Large intestine (tissue), 3 donors: ENCODE measurements around the gene GDPD5. TPM values are rescaled to one million over a fixed set of nuclear protein-coding genes. Genes with fewer than 3 reads are reported as not detected.

Experiments used
- DNase-seq, 2 donors: peaks; one replicate each; pipeline versions ENCODE4 v3.0.0 to v3.0.0-alpha.2; 2013
- H3K27ac ChIP-seq: one replicate; pipeline ENCODE4 v1.5.1; 2013; ENCODE audit warnings: low read length
- H3K27me3 ChIP-seq: 2 replicates; pipeline ENCODE4 v1.6.1; 2013; ENCODE audit warnings: low read length; ENCODE audit not compliant: control insufficient read depth, insufficient read depth
- H3K36me3 ChIP-seq: 2 replicates; pipeline ENCODE4 v1.6.1; 2013; ENCODE audit warnings: low read length; ENCODE audit not compliant: control insufficient read depth, insufficient read depth
- H3K4me1 ChIP-seq: one replicate; pipeline ENCODE4 v1.6.1; 2013; ENCODE audit warnings: low read length; ENCODE audit not compliant: control insufficient read depth, insufficient read depth
- H3K4me3 ChIP-seq: one replicate; pipeline ENCODE4 v1.5.1; 2013; ENCODE audit warnings: low read length
- H3K9me3 ChIP-seq: one replicate; pipeline ENCODE4 v1.6.1; 2013; ENCODE audit warnings: mild to moderate bottlenecking, low read depth, low read length, moderate library complexity; ENCODE audit not compliant: control insufficient read depth
- WGBS: methylation state at CpG from one replicate; pipeline ENCODE4 v1.1.5; 2013; ENCODE audit warnings: low lambda C conversion rate; ENCODE audit not compliant: insufficient coverage; 5-methylcytosine and 5-hydroxymethylcytosine counted together
- polyA plus RNA-seq: library from polyadenylated mRNA; unstranded; fragments of 120-200 nt; gene quantifications from one replicate; pipeline ENCODE4 v1.2.1, GENCODE V29; 2013

GDPD5 gene
- polyA plus RNA-seq, 1 donor: 71.7 TPM

DNA sequence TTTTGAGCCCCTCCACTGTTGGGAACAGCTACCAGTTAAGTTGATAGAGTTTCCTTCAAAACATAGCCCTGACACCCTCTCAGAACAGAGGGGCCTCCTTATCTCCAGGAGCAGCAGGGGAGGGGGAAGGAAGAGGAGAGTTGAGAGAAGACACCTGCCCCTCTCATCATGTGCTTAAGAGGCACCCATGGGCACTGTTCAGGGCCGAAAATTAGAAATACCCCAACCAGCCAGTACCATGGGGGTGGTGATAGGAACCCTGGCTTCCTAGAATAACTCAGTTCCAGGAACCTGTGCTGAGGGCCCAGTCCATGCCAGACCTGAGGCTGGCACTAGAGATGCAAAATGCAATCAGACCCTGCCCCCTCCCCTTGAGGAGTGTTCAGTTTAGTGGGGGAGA, 9.3 kb upstream of the GDPD5 start:
- Histone ChIP-seq H3K4me1 (peaks cover 15% of the 10 kb centered on the region), H3K36me3 (no peaks in the 10 kb centered on the region), H3K9me3 (no peaks in the 10 kb centered on the region), H3K27me3 (no peaks in the 10 kb centered on the region), H3K4me3 (no peak overlapping the region), H3K27ac (peak overlapping the region; percentile 74)
- no CpG with 5 or more reads among the region's 1 CpG for WGBS
- no peak for DNase-seq

DNA sequence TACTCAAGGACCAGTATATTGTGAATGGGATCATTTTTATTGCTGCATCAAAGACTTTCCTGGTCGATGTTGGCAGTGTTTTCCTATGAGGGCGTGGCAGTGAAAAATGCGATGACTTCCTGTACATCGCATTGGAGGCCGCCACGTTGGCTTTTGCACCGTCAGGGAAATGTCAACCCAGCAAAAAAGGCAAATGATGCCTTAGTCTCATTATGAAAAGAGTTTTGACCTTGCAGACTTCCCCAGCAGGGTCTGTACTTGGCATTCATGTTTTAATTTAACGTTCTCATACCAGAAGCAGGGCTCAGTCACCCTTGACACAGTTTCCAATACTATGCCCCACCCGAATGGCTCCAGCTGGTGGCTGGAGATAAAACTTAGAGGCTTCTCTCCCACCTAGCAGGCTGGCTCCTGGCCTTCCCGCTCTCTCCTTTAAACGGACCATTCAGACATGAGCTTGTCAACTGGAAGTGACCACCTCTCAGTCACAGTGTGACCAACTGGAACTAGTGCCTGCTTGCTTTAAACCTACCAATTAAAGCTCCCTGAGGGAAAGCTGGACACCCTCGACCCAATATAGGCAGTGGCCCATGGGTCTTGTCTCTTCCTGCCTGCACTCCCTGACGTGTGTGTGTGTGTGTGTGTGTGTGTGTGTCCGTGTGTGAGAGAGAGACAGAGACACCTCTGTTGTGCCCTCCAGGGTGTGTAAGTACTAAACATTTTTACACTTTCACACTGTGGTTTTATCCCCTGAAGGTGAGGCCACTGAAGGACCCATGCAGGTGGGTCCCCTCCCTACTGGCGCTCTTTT, 8.7 kb upstream of the GDPD5 start:
- DNase-seq: peak; percentile 72 to 91
- no peak overlapping the region for H3K4me3 ChIP-seq
- H3K27ac ChIP-seq: peak overlapping the region; percentile 74
- no peaks in the 10 kb centered on the region for H3K27me3 ChIP-seq
- WGBS: 60% methylated on average over 2 of the region's 15 CpGs
- no peaks in the 10 kb centered on the region for H3K9me3 ChIP-seq
- H3K4me1 ChIP-seq: peaks cover 15% of the 10 kb centered on the region
- no peaks in the 10 kb centered on the region for H3K36me3 ChIP-seq

DNA sequence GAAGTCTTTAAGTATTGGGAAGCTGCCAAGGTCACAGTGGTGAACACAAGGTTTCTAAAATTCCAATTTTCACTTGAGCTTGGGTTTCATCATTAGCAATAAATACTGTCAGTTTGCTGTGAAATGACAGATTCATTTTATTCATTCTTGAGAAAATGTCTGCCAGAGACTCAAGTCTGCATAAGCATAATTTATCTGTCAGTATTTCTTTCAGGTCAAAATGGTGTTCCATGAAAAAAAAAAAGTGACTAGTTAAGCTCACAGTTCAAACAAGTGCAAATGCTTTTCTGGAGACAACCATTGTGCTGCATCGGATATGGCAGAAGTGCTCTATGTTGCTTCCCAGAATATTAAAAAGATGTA, 8.1 kb upstream of the GDPD5 start:
- Histone ChIP-seq H3K27me3 (no peaks in the 10 kb centered on the region), H3K36me3 (no peaks in the 10 kb centered on the region), H3K4me1 (peaks cover 15% of the 10 kb centered on the region), H3K4me3 (no peak overlapping the region), H3K27ac (peak overlapping the region; percentile 74), H3K9me3 (no peaks in the 10 kb centered on the region)
- WGBS: no CpG with 5 or more reads among the region's 1 CpG
- DNase-seq: no peak

DNA sequence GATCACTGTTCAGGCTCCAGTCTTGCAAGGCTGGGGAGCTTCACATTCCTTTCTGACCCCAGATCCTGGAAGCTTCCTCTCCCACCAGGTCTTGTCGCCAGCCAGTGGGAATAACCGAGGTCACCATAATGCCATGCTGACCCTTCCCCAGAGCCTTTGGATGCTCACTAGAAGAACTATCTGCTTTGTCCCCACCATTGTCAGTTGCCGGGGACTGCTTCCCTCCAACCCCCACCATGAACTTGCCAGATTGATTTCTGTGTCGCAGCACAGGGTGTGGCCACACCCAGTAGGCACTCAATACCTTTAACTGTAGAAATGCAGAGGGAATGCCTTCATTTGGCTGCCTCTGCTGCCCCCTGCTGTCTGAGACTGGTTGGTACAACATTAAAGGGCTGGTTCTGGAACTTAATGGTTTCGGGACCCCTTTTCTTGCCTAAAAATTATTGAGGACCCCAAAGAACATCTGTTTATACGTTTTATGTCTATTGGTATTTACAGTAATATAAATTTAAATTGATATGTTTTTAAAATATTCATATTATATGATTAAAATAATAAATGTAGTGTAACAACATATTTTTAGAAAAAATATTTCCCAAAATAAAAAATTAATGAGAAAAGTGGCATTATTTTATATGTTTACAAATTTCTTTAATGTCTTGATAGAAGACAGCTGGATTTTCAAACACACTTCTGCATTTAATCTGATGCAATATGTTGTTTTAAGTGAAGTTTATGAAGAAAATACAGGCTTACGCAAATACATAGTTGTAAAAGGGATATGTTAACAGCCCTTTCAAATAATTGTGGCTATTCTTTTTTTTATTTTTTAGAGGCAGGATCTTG, 6.7 kb upstream of the GDPD5 start:
- Histone ChIP-seq H3K27me3 (no peaks in the 10 kb centered on the region), H3K27ac (no peak overlapping the region), H3K4me1 (peaks cover 19% of the 10 kb centered on the region), H3K9me3 (no peaks in the 10 kb centered on the region), H3K36me3 (no peaks in the 10 kb centered on the region), H3K4me3 (no peak overlapping the region)
- no CpG with 5 or more reads among the region's 7 CpGs for WGBS
- peak; percentile 59 to 66 for DNase-seq

DNA sequence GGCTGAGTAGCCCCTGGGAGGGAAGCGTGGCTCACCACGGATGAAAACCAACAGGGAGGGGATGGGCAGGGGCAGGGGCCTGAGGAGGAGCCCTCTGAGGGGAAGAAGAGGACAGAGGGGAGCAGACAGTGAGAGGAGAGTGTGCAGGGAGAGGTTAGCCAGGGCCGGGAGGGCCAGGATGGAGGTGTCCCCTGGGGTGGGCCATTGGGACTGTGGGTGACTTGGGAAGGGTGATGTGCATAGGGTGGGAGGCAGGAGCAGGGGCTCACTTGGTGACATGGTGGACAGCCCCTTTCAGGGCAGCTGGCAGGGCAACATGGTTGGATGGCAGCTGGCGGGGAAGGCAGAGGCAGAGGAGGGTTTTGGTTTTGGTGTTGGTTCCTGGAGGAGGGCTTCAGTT, 5.6 kb upstream of the GDPD5 start:
- H3K4me1 ChIP-seq: peaks cover 22% of the 10 kb centered on the region
- no peaks in the 10 kb centered on the region for H3K9me3 ChIP-seq
- no CpG with 5 or more reads among the region's 4 CpGs for WGBS
- H3K27ac ChIP-seq: no peak overlapping the region
- no peaks in the 10 kb centered on the region for H3K36me3 ChIP-seq
- DNase-seq: no peak
- H3K27me3 ChIP-seq: no peaks in the 10 kb centered on the region
- no peak overlapping the region for H3K4me3 ChIP-seq

DNA sequence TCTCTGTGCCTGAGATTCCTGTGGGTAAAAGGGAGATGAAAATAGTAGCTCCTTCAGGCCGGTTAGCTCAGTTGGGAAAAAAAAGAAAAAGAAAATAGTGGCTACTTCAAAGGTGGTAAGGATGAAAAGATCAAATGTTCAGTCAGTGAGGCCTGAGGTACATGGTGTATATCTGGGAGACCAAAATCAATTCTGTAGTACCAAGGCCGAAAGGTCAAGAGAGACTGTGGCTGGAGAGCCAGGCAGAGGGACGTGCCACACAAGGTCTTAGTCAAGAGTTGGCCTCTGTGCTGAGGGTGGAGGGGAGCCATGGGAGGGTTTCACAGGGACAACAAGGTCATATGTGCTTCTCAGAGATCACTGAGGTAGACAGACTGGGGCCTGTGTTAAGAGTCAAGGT, 4.8 kb upstream of the GDPD5 start:
- Histone ChIP-seq H3K9me3 (no peaks in the 10 kb centered on the region), H3K4me1 (peaks cover 24% of the 10 kb centered on the region), H3K4me3 (no peak overlapping the region), H3K36me3 (no peaks in the 10 kb centered on the region), H3K27me3 (no peaks in the 10 kb centered on the region), H3K27ac (no peak overlapping the region)
- DNase-seq: no peak
- WGBS: no CpG with 5 or more reads among the region's 3 CpGs

DNA sequence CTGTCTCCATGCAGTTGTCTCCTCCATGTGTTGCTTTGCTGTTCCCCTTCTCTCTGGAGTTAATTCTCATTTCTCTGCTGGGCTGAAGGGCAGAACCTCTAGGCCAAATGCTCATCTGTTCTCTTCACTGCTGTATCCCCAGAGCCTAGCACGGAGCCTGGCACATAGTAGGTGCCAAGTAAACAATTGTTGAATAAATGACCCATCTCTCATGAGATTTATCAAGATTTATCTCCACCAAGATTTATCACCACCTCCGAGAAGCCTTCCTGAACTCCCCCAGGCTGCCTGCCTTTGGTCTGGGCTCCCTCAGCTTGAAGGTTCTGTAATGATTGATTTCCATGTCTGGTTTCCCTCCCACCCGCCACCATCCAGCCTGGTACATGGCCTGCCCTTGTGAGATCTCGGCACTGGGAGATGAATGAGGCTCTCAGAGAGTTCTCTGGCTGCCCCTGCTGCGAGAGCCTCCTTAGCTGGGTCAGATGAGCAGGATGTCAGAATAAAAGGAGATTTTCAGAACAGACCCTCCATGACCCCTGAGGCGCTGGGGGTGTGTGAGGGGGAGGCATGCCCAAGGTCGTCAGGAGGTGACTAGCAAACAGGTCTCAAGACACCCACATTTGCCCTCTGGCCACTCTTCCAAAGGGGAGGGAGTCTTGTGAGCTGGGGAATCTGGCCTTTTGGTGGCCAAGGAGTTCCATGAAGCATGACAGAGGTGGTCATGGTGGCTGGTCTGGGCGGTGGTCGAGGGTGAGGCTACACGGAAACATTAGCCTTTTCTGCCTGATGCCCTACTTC, 2.4 kb upstream of the GDPD5 start:
- Histone ChIP-seq H3K4me3 (no peak overlapping the region), H3K9me3 (no peaks in the 10 kb centered on the region), H3K27me3 (peaks cover 10% of the 10 kb centered on the region), H3K27ac (no peak overlapping the region), H3K36me3 (no peaks in the 10 kb centered on the region), H3K4me1 (peaks cover 17% of the 10 kb centered on the region)
- no CpG with 5 or more reads among the region's 10 CpGs for WGBS
- no peak for DNase-seq

DNA sequence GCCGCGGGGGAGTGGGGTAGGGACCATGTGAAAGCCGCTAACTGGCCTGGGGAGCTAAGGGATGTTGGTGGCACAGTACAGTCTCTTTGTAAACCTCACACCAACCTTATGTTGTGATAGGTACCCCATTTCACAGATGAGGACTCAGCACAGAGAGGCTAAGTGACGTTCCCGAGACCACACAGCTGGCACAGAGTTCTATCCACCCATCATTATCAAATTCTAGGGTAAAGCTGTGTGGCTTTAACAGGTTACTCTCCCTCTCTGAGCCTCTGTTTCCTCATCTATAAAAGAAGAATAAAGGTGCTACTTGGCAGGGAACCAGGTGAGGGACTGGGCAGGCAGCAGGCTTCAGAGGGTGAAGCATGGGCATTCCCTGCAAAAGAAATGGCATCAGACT, 1.4 kb upstream of the GDPD5 start:
- Histone ChIP-seq H3K4me3 (no peak overlapping the region), H3K27me3 (peaks cover 10% of the 10 kb centered on the region), H3K27ac (no peak overlapping the region), H3K4me1 (peaks cover 27% of the 10 kb centered on the region), H3K9me3 (no peaks in the 10 kb centered on the region), H3K36me3 (no peaks in the 10 kb centered on the region)
- WGBS: no CpG with 5 or more reads among the region's 5 CpGs
- no peak for DNase-seq

DNA sequence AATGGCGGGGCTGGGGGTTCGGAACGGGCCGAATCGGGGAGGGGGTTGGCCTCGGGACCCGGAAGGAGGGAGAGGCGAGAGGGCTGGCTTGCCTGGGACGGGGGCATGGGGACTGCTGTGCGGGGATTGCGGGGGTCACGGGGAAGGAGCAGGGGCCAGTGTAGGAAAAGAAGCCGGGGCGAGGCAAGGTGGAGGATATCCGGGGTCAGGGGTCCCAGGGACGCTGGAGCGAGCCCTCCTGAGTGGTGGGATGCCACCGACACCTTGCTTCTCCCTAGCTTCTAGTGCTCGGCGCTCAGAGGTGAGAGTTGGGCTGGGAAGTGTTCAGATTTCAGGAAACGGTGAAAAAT, 426 bp upstream of the GDPD5 start:
- Histone ChIP-seq H3K27me3 (peaks cover 10% of the 10 kb centered on the region), H3K36me3 (no peaks in the 10 kb centered on the region), H3K4me1 (peaks cover 35% of the 10 kb centered on the region), H3K4me3 (peak overlapping the region; percentile 71), H3K27ac (no peak overlapping the region), H3K9me3 (no peaks in the 10 kb centered on the region)
- no peak for DNase-seq
- no CpG with 5 or more reads among the region's 21 CpGs for WGBS
